Smooth muscle cell (in vitro differentiated cells): Measurements from ENCODE around the gene ALG13. TPM values are rescaled to one million over a fixed set of nuclear protein-coding genes. Genes with fewer than 3 reads are reported as not detected.

Experiments
- polyA plus RNA-seq: library from polyadenylated mRNA; unstranded; fragments of >200 nt; fragmentation: Nextera tagmentation; extraction: Ambion mirVana; gene quantifications from 2 replicates; pipeline ENCODE4 v1.2.1, GENCODE V29; 2016
- small RNA-seq: library from RNA; depleted of rRNA; stranded (forward); fragments of <200 nt; gene quantifications from one replicate; pipeline ENCODE3, GENCODE V24; 2014
- total RNA-seq: library from RNA; depleted of rRNA; stranded (reverse); fragments of >200 nt; gene quantifications from 2 replicates; pipeline ENCODE4 v1.2.3, GENCODE V29; 2014

The ALG13 gene
- total and polyA plus RNA-seq, 2 experiments from 2014 or later = 47.2 to 141 TPM

Small RNA genes within 50 kb of the gene (small RNA-seq; reads per million reads assigned to genes)
- not detected for gene RNA5SP512

Other genes with a start within 250 kb of the ALG13 start
- gene SERTM2, start 169.5 kb upstream of the ALG13 start, total RNA-seq = 0.31 and 0.90 TPM in 2 replicates
- gene SERTM2, start 169.5 kb upstream of the ALG13 start, polyA plus RNA-seq = 0.55 TPM in 1 of 2 replicates, not detected in the other
- 0.45 TPM in 1 of 2 replicates, not detected in the other for gene TRPC5OS, start 195.0 kb downstream of the ALG13 start, total RNA-seq
- gene TRPC5OS, start 195.0 kb downstream of the ALG13 start, polyA plus RNA-seq = not detected in 2 replicates